Gastroesophageal sphincter (tissue), 4 donors: Measurements from ENCODE around the gene NBPF20. TPM values are rescaled to one million over a fixed set of nuclear protein-coding genes. Genes with fewer than 3 reads are reported as not detected.
"Not testable (repeated sequence)": the region's sequence is repeated elsewhere in the genome, so short reads cannot be mapped to it uniquely, and the experiment has no call there.

Source experiments
- ATAC-seq: fragments of 150-250 bp; one replicate; pipeline ENCODE4 v1.9.1; 2016; ENCODE audit warnings: mild to moderate bottlenecking, moderate library complexity
- H3K27ac ChIP-seq, 4 donors: fragments of 200-600 bp; sonication (generic) in 3 of 4; 1 replicate in 3 of 4; 2 replicates in 1 of 4; pipeline ENCODE4 v1.5.1; 2016 to 2019
- H3K27me3 ChIP-seq: fragments of 200-600 bp; sonication (generic); one replicate; pipeline ENCODE4 v1.5.1; 2019
- H3K36me3 ChIP-seq, 2 donors: fragments of 200-600 bp; sonication (generic); one replicate each; pipeline ENCODE4 v1.5.1; 2019; ENCODE audit warnings: control low read depth in 1 of 2
- H3K4me1 ChIP-seq, 3 donors: fragments of 200-600 bp; sonication (generic); 1 replicate in 2 of 3; 2 replicates in 1 of 3; pipeline ENCODE4 v1.5.1; 2016 to 2019; ENCODE audit warnings: control low read depth in 2 of 3
- H3K4me3 ChIP-seq, 2 donors: fragments of 200-600 bp; sonication (generic); one replicate each; pipeline ENCODE4 v1.5.1; 2019; ENCODE audit warnings: mild to moderate bottlenecking in 1 of 2, moderate library complexity in 1 of 2
- H3K9me3 ChIP-seq, 3 donors: fragments of 200-600 bp; sonication (generic); one replicate each; pipeline ENCODE4 v1.5.1; 2017 to 2019; ENCODE audit warnings: control low read depth in 2 of 3
- WGBS, 2 donors: methylation state at CpG; one replicate each; pipeline ENCODE4 v1.1.5; 2018; ENCODE audit warnings: low coverage in 1 of 2; 5-methylcytosine and 5-hydroxymethylcytosine counted together
- small RNA-seq, 4 donors: library from RNA; depleted of rRNA; stranded (forward); fragments of <200 nt; gene quantifications; one replicate each; pipeline ENCODE3, GENCODE V24; 2016
- total RNA-seq, 4 donors: library from RNA; depleted of rRNA; stranded (reverse); fragments of >200 nt; gene quantifications; one replicate each; pipeline ENCODE4 v1.1.0, GENCODE V29; 2016

NBPF20 gene
- total RNA-seq, 4 donors from 2014 or later, result 1.7 to 9.5 (median 3.3) TPM

- H3K4me1 ChIP-seq, H3K36me3 ChIP-seq, H3K9me3 ChIP-seq, H3K27ac ChIP-seq, ATAC-seq, H3K4me3 ChIP-seq, H3K27me3 ChIP-seq: not testable (repeated sequence)
- WGBS, 2 donors, result 83 to 86% methylated on average over 6 to 14 of the region's 14 CpGs
These were observed 18.1 kb downstream of the NBPF20 start for GRCh38 chr1:145407266-145407665.

GRCh38 chr1:145404949-145405348, 20.5 kb downstream of the NBPF20 start:
- WGBS, 2 donors, result 18 to 25% methylated on average over 2 to 3 of the region's 7 CpGs

GRCh38 chr1:145400701-145401100, 24.7 kb downstream of the NBPF20 start:
- 80 to 93% methylated on average over 1 to 5 of the region's 6 CpGs for WGBS, 2 donors
- H3K27me3 ChIP-seq, H3K4me3 ChIP-seq, H3K9me3 ChIP-seq, ATAC-seq, H3K27ac ChIP-seq, H3K36me3 ChIP-seq, H3K4me1 ChIP-seq: not testable (repeated sequence)

More at GRCh38 chr1:145404949-145405348, 20.5 kb downstream of the NBPF20 start:
- not testable (repeated sequence) for H3K27me3 ChIP-seq, H3K27ac ChIP-seq, H3K4me3 ChIP-seq, H3K36me3 ChIP-seq, H3K9me3 ChIP-seq, ATAC-seq, H3K4me1 ChIP-seq

Small RNAs within 50 kb of the gene (small RNA-seq; reads per million reads assigned to genes)
- gene RF00003, result 0 to 0.99 (median 0.32) reads per million in 4 donors

Other genes starting within 250 kb of the NBPF20 start
- gene PPIAL4D, start 183.4 kb downstream of the NBPF20 start, total RNA-seq, result not detected
- 10 to 100 TPM; 14.6 to 34.6 (median 28.6) TPM for gene GPR89A, start 182.4 kb upstream of the NBPF20 start, total RNA-seq